H9 (cell line): Measurements from ENCODE around the gene FNDC8. TPM values are rescaled to one million over a fixed set of nuclear protein-coding genes. Genes with fewer than 3 reads are reported as not detected.

Source experiments
- DNase-seq: peaks from one replicate; pipeline ENCODE4 v3.0.0-alpha.2; 2017
- H2AFZ ChIP-seq: one replicate; pipeline ENCODE4 v1.6.1; 2013; ENCODE audit warnings: mild to moderate bottlenecking, low read length, control low read depth, moderate library complexity
- H2AK5ac ChIP-seq: 2 replicates; pipeline ENCODE4 v1.6.1; 2013; ENCODE audit warnings: low read length, control low read depth, mixed read lengths; ENCODE audit not compliant: insufficient read length
- H2BK120ac ChIP-seq: one replicate; pipeline ENCODE4 v1.6.1; 2013; ENCODE audit warnings: low read depth, mild to moderate bottlenecking, low read length, control low read depth, inconsistent platforms; ENCODE audit not compliant: poor library complexity, severe bottlenecking
- H2BK12ac ChIP-seq: 2 replicates; pipeline ENCODE4 v1.6.1; 2013; ENCODE audit warnings: low read length, control low read depth, mixed read lengths, low read depth; ENCODE audit not compliant: insufficient read length
- H2BK15ac ChIP-seq: 2 replicates; pipeline ENCODE4 v1.6.1; 2013; ENCODE audit warnings: low read depth, low read length, control low read depth
- H2BK20ac ChIP-seq: one replicate; pipeline ENCODE4 v1.6.1; 2013; ENCODE audit warnings: low read depth, mild to moderate bottlenecking, low read length, control low read depth, inconsistent platforms; ENCODE audit not compliant: poor library complexity, severe bottlenecking
- H2BK5ac ChIP-seq: 2 replicates; pipeline ENCODE4 v1.6.1; 2013; ENCODE audit warnings: low read length, control low read depth, mixed read lengths; ENCODE audit not compliant: insufficient read length
- H3K14ac ChIP-seq: 2 replicates; pipeline ENCODE4 v1.6.1; 2013; ENCODE audit warnings: low read length, control low read depth; ENCODE audit not compliant: insufficient read depth
- H3K18ac ChIP-seq: 2 replicates; pipeline ENCODE4 v1.6.1; 2013; ENCODE audit warnings: low read depth, mild to moderate bottlenecking, mixed read lengths, low read length, control low read depth; ENCODE audit not compliant: insufficient read length
- H3K23ac ChIP-seq: 2 replicates; pipeline ENCODE4 v1.6.1; 2013; ENCODE audit warnings: low read length, control low read depth, mixed read lengths, low read depth; ENCODE audit not compliant: insufficient read length
- H3K23me2 ChIP-seq: 2 replicates; pipeline ENCODE4 v1.6.1; 2013; ENCODE audit warnings: low read depth, mild to moderate bottlenecking, mixed read lengths, low read length, control low read depth; ENCODE audit not compliant: insufficient read length, poor library complexity, severe bottlenecking
- H3K27ac ChIP-seq: 2 replicates; pipeline ENCODE4 v1.5.1; 2013; ENCODE audit warnings: low read length, control low read depth, mixed read lengths, low read depth; ENCODE audit not compliant: insufficient read length
- H3K27me3 ChIP-seq: 2 replicates; pipeline ENCODE4 v1.6.1; 2013; ENCODE audit warnings: low read length, control low read depth, inconsistent platforms; ENCODE audit not compliant: insufficient read depth
- H3K4ac ChIP-seq: 2 replicates; pipeline ENCODE4 v1.6.1; 2013; ENCODE audit warnings: low read depth, mild to moderate bottlenecking, control low read depth, inconsistent platforms, low read length, moderate library complexity
- H3K4me1 ChIP-seq: 2 replicates; pipeline ENCODE4 v1.6.1; 2013; ENCODE audit warnings: low read length, control low read depth, inconsistent platforms; ENCODE audit not compliant: insufficient read depth
- H3K4me2 ChIP-seq: 2 replicates; pipeline ENCODE4 v1.6.1; 2013; ENCODE audit warnings: low read length, control low read depth, mixed read lengths; ENCODE audit not compliant: insufficient read length, insufficient read depth
- H3K56ac ChIP-seq: 2 replicates; pipeline ENCODE4 v1.6.1; 2013; ENCODE audit warnings: low read depth, mild to moderate bottlenecking, mixed read lengths, low read length, control low read depth; ENCODE audit not compliant: insufficient read length
- H3K79me1 ChIP-seq: 2 replicates; pipeline ENCODE4 v1.6.1; 2013; ENCODE audit warnings: low read depth, mild to moderate bottlenecking, moderate library complexity, low read length, control low read depth, inconsistent platforms; ENCODE audit not compliant: insufficient read depth, poor library complexity, severe bottlenecking
- H3K79me2 ChIP-seq: 2 replicates; pipeline ENCODE4 v1.6.1; 2013; ENCODE audit warnings: low read length, control low read depth, inconsistent platforms; ENCODE audit not compliant: insufficient read depth
- H3K9ac ChIP-seq: 2 replicates; pipeline ENCODE4 v1.6.1; 2013; ENCODE audit warnings: low read length, control low read depth, mixed read lengths; ENCODE audit not compliant: insufficient read length; ENCODE audit errors: extremely low read depth
- H3K9me3 ChIP-seq: one replicate; pipeline ENCODE4 v1.6.1; 2013; ENCODE audit warnings: low read depth, low read length, inconsistent platforms; ENCODE audit not compliant: control insufficient read depth
- H3T11ph ChIP-seq: one replicate; pipeline ENCODE4 v1.6.1; 2013; ENCODE audit warnings: mild to moderate bottlenecking, low read length, control low read depth, inconsistent platforms
- H4K20me1 ChIP-seq: one replicate; pipeline ENCODE4 v1.6.1; 2013; ENCODE audit not compliant: control insufficient read depth, insufficient read length, insufficient read depth
- H4K5ac ChIP-seq: 2 replicates; pipeline ENCODE4 v1.6.1; 2013; ENCODE audit warnings: low read depth, mild to moderate bottlenecking, mixed read lengths, low read length, control low read depth; ENCODE audit not compliant: insufficient read length
- H4K8ac ChIP-seq: replicated peaks from 2 replicates; pipeline ENCODE4 v1.6.1; 2013; ENCODE audit warnings: low read length, control low read depth, mixed read lengths, low read depth; ENCODE audit not compliant: insufficient read length
- H4K91ac ChIP-seq: 2 replicates; pipeline ENCODE4 v1.6.1; 2013; ENCODE audit warnings: low read depth, mild to moderate bottlenecking, moderate library complexity, mixed read lengths, low read length, control low read depth; ENCODE audit not compliant: insufficient read length
- H3K27ac Mint-ChIP-seq, 3 experiments: 2 replicates in 2 of 3; 3 replicates in 1 of 3; pipeline ENCODE4 v1.8.0; 2020 to 2021; ENCODE audit warnings: mixed read lengths in 3 of 3, mild to moderate bottlenecking in 1 of 3, moderate library complexity in 1 of 3
- H3K27me3 Mint-ChIP-seq: 2 replicates; pipeline ENCODE4 v1.8.0; 2021; ENCODE audit warnings: low read depth, mild to moderate bottlenecking, moderate library complexity, mixed read lengths
- H3K36me3 Mint-ChIP-seq, 3 experiments: 2 replicates in 2 of 3; 3 replicates in 1 of 3; pipeline ENCODE4 v1.8.0; 2020 to 2021; ENCODE audit warnings: low read depth in 3 of 3, mixed read lengths in 3 of 3; ENCODE audit not compliant: insufficient read depth in 1 of 3
- H3K4me1 Mint-ChIP-seq, 2 experiments: 2 replicates each; pipeline ENCODE4 v1.8.0; 2020; ENCODE audit warnings: mixed read lengths in 2 of 2
- H3K4me3 Mint-ChIP-seq, 2 experiments: 2 replicates in 1 of 2; 3 replicates in 1 of 2; pipeline ENCODE4 v1.8.0; 2020 to 2021; ENCODE audit warnings: mild to moderate bottlenecking in 2 of 2, mixed read lengths in 2 of 2, moderate library complexity in 1 of 2
- H3K9me3 Mint-ChIP-seq, 2 experiments: 2 replicates in 1 of 2; 3 replicates in 1 of 2; pipeline ENCODE4 v1.8.0; 2020; ENCODE audit warnings: mild to moderate bottlenecking in 2 of 2, mixed read lengths in 2 of 2, moderate library complexity in 1 of 2
- CTCF ChIP-seq: fragments of 200-600 bp; sonication (generic); conservative IDR thresholded peaks from 3 replicates; pipeline ENCODE4 v1.8.0; 2021; ENCODE audit warnings: antibody characterized with exemption, mild to moderate bottlenecking
- WGBS: extraction: QIAGEN DNeasy Blood & Tissue Kit; methylation state at CpG from one replicate; pipeline ENCODE4 v1.1.7; 2013; ENCODE audit warnings: missing lambda C conversion rate, low lambda C conversion rate, mixed read lengths; ENCODE audit not compliant: insufficient read length; ENCODE audit errors: extremely low coverage; 5-methylcytosine and 5-hydroxymethylcytosine counted together
- total RNA-seq: library from RNA; stranded (reverse); gene quantifications from 2 replicates; pipeline ENCODE4 v1.2.1, GENCODE V29; 2021

The FNDC8 gene
- total RNA-seq, 1 experiment from 2014 or later: not detected

DNA sequence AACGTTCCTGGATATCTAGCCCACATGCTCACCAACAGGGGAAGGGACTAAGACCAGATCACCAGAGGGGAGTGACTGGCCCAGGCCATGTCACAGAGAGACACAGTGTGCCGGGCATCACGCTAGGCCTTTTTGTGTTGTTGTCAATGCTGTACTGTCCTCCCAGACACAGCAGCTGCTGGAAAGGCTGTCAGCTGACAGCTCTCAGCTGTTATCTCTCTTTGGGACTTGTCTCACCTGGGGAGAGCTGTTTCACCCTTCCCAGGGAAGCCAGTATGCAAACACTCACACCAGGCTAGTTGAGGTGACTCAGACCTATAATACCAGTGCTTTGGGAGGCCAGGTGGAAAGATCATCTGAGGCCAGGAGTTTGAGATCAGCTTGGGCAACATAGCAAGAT lies 45.6 kb downstream of the FNDC8 start:
- no peak overlapping the region for H2AK5ac ChIP-seq
- no peak for DNase-seq
- no CpG with 5 or more reads among the region's 3 CpGs for WGBS
- no peak overlapping the region for H3K27ac ChIP-seq
- no peak overlapping the region for H3K14ac ChIP-seq
- H3K9me3 Mint-ChIP-seq: no peaks in the 10 kb centered on the region
- no peak overlapping the region for H3K4me3 Mint-ChIP-seq
- H4K20me1 ChIP-seq: no peaks in the 10 kb centered on the region
- H2BK120ac ChIP-seq: no peak overlapping the region
- no peak overlapping the region for H3K27ac Mint-ChIP-seq
- no peak overlapping the region for H3K4ac ChIP-seq
- H4K91ac ChIP-seq: no peak overlapping the region
- no peak overlapping the region for H2AFZ ChIP-seq
- no peaks in the 10 kb centered on the region for H3K36me3 Mint-ChIP-seq
- no peak overlapping the region for H2BK12ac ChIP-seq
- H3K4me2 ChIP-seq: no peak overlapping the region
- no peak overlapping the region for H3K56ac ChIP-seq
- no peak overlapping the region for H3K23ac ChIP-seq
- H3K4me1 ChIP-seq: no peaks in the 10 kb centered on the region
- no peaks in the 10 kb centered on the region for H3K9me3 ChIP-seq
- no peak overlapping the region for H4K8ac ChIP-seq
- H2BK5ac ChIP-seq: no peak overlapping the region
- no peaks in the 10 kb centered on the region for H3K27me3 Mint-ChIP-seq
- H3K4me1 Mint-ChIP-seq: peaks cover 3% of the 10 kb centered on the region in 2 experiments; a peak in 2 of 4 replicates
- H2BK20ac ChIP-seq: no peak overlapping the region
- no peaks in the 10 kb centered on the region for H3K27me3 ChIP-seq
- TF ChIP-seq CTCF: no peak
- no peak overlapping the region for H4K5ac ChIP-seq
- no peaks in the 10 kb centered on the region for H3K23me2 ChIP-seq
- no peak overlapping the region for H3T11ph ChIP-seq
- no peaks in the 10 kb centered on the region for H3K79me2 ChIP-seq
- H2BK15ac ChIP-seq: no peak overlapping the region
- no peak overlapping the region for H3K18ac ChIP-seq
- H3K9ac ChIP-seq: no peak overlapping the region
- no peaks in the 10 kb centered on the region for H3K79me1 ChIP-seq
